Fibroblast of the aortic adventitia (primary cell): ENCODE results near the gene IRX5. TPM values are rescaled to one million over a fixed set of nuclear protein-coding genes. Genes with fewer than 3 reads are reported as not detected.

Source experiments
- DNase-seq: peaks from one replicate; pipeline ENCODE4 v3.0.0-alpha.2; 2010; ENCODE audit warnings: low read depth
- H3K4me3 ChIP-seq: 2 replicates; pipeline ENCODE4 v1.5.1; 2011; ENCODE audit warnings: low read depth, mild to moderate bottlenecking, control low read depth, low read length, moderate library complexity
- CTCF ChIP-seq: IDR thresholded peaks from 2 replicates; pipeline ENCODE4 v1.5.1; 2011; ENCODE audit warnings: mild to moderate bottlenecking, low read length, control low read depth, inconsistent platforms; ENCODE audit not compliant: insufficient read depth
- total RNA-seq: library from RNA; depleted of rRNA; stranded (reverse); fragments of >200 nt; gene quantifications from 2 replicates; pipeline ENCODE4 v1.2.3, GENCODE V29; 2012; ENCODE audit warnings: low replicate concordance

Gene IRX5
- total RNA-seq, 1 donor = 0.27 TPM

GRCh38 chr16:54897930-54898329, 32.7 kb upstream of the IRX5 start:
- DNase-seq = no peak
- H3K4me3 ChIP-seq = no peak overlapping the region
- no peak for TF ChIP-seq CTCF

- TF ChIP-seq CTCF = no peak
- no peak overlapping the region for H3K4me3 ChIP-seq
- no peak for DNase-seq
Measured at GRCh38 chr16:54901606-54902005, 29.1 kb upstream of the IRX5 start.

- no peak overlapping the region for H3K4me3 ChIP-seq
- TF ChIP-seq CTCF = no peak
- no peak for DNase-seq
Measured at GRCh38 chr16:54903047-54903446, 27.6 kb upstream of the IRX5 start.

GRCh38 chr16:54911079-54911478, 19.6 kb upstream of the IRX5 start:
- no peak for TF ChIP-seq CTCF
- no peak for DNase-seq
- no peak overlapping the region for H3K4me3 ChIP-seq

GRCh38 chr16:54912720-54913119, 17.9 kb upstream of the IRX5 start:
- TF ChIP-seq CTCF = no peak
- no peak for DNase-seq
- H3K4me3 ChIP-seq = no peak overlapping the region

GRCh38 chr16:54921206-54921824, 9.3 kb upstream of the IRX5 start:
- TF ChIP-seq CTCF = no peak
- no peak overlapping the region for H3K4me3 ChIP-seq
- no peak for DNase-seq

GRCh38 chr16:54923055-54923473, 7.6 kb upstream of the IRX5 start:
- no peak overlapping the region for H3K4me3 ChIP-seq
- no peak for TF ChIP-seq CTCF
- no peak for DNase-seq
